ENCODE results near the gene ITGA5. TPM values are rescaled to one million over a fixed set of nuclear protein-coding genes. Genes with fewer than 3 reads are reported as not detected.

ITGA5 gene
- total and polyA plus RNA-seq, 4 experiments from 2014 or later, result 28.8 to 162 (median 111) TPM

DNA sequence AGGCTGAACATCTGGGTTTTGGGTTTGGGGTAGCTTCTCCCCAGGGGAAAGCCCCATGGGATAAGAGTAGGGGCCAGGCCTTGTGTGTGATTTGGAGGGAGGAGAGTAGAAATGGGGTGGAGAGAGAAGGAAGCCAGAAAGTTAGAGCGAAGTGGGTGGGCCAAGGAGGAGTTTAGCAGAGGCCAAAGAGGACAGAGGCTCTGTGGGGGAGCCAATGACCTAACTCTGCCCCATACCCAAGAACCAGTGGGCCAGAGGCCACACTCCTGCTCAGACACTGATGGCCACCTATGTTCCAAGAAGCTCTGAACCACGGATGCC is 43.8 kb downstream of the ITGA5 start:
- no peak overlapping the region for H3K27ac Mint-ChIP-seq
- no peaks in the 10 kb centered on the region for H3K27me3 Mint-ChIP-seq
- Histone ChIP-seq H3K27ac (ENCODE audit: low read depth, low read length) (no peak overlapping the region), H3K4me3 (ENCODE audit: low read length in 2 of 2) (no peak overlapping the region), H3K4me1 (ENCODE audit: insufficient read depth, low read length) (peaks cover 10% of the 10 kb centered on the region), H3K9me3 (ENCODE audit: control insufficient read depth in 1 of 2, low read length in 2 of 2) (no peaks in the 10 kb centered on the region), H3K27me3 (ENCODE audit: insufficient read depth, low read length) (no peaks in the 10 kb centered on the region), H3K36me3 (ENCODE audit: insufficient read depth, low read length) (no peaks in the 10 kb centered on the region)
- DNase-seq, result no peak
- H3K9me3 Mint-ChIP-seq, result no peaks in the 10 kb centered on the region
- H3K4me1 Mint-ChIP-seq, result peaks cover 5 to 23% (median 10%) of the 10 kb centered on the region in 4 donors
- intact Hi-C loops (cut with micrococcal nuclease), result loop anchor here (5.0 kb wide), 1 partner anchor 368 kb away; the partner anchor contains the start of gene HOXC8
- ChIA-PET POLR2A (ENCODE audit: partially characterized antibody) (no interaction called here), CTCF (ENCODE audit: partially characterized antibody) (interaction anchor here (1.5 to 1.9 kb wide), 2 partner anchors 38 to 81 kb away, joined by 4 to 6 read pairs; no protein-coding TSS in a partner anchor)
- H3K4me3 Mint-ChIP-seq, result no peak overlapping the region
- no peaks in the 10 kb centered on the region for H3K36me3 Mint-ChIP-seq

- Histone ChIP-seq H3K36me3 (ENCODE audit: insufficient read depth, low read length) (no peaks in the 10 kb centered on the region), H3K27me3 (ENCODE audit: insufficient read depth, low read length) (no peaks in the 10 kb centered on the region), H3K4me1 (ENCODE audit: insufficient read depth, low read length) (peaks cover 10% of the 10 kb centered on the region), H3K27ac (ENCODE audit: low read depth, low read length) (no peak overlapping the region), H3K9me3 (ENCODE audit: control insufficient read depth in 1 of 2, low read length in 2 of 2) (no peaks in the 10 kb centered on the region), H3K4me3 (ENCODE audit: low read length in 2 of 2) (no peak overlapping the region)
- CTCF ChIA-PET (ENCODE audit: partially characterized antibody), result interaction anchor here (1.1 to 1.9 kb wide), 4 partner anchors 38 to 124 kb away, joined by 3 to 6 read pairs (median 4); no protein-coding TSS in a partner anchor
- peak in 1 of 5 donors; percentile 19 for DNase-seq
- Mint-ChIP-seq H3K4me3 (no peak overlapping the region), H3K4me1 (peaks cover 4 to 21% (median 8%) of the 10 kb centered on the region in 4 donors), H3K27ac (no peak overlapping the region), H3K36me3 (no peaks in the 10 kb centered on the region), H3K9me3 (no peaks in the 10 kb centered on the region), H3K27me3 (no peaks in the 10 kb centered on the region)
- POLR2A ChIA-PET (ENCODE audit: partially characterized antibody), result no interaction called here
- intact Hi-C loops (cut with micrococcal nuclease), result loop anchor here (5.0 kb wide), 1 partner anchor 367 kb away; the partner anchor contains the start of gene HOXC8
These were observed 44.4 kb downstream of the ITGA5 start for GRCh38 chr12:54374562-54375258.

- no peak overlapping the region for H3K4me3 ChIP-seq (ENCODE audit: low read length in 2 of 2)
- intact Hi-C loops (cut with micrococcal nuclease), result no loop called here
- Mint-ChIP-seq H3K27me3 (no peaks in the 10 kb centered on the region), H3K9me3 (no peaks in the 10 kb centered on the region), H3K4me1 (peaks cover 3 to 23% (median 10%) of the 10 kb centered on the region in 4 donors), H3K36me3 (no peaks in the 10 kb centered on the region), H3K4me3 (no peak overlapping the region), H3K27ac (peak overlapping the region in 1 of 7 donors; percentile 22)
- POLR2A ChIA-PET (ENCODE audit: partially characterized antibody), result interaction anchor here (0.6 kb wide), 1 partner anchor 158 kb away, joined by 4 read pairs; no protein-coding TSS in a partner anchor
- H3K27ac ChIP-seq (ENCODE audit: low read depth, low read length), result no peak overlapping the region
- CTCF ChIA-PET (ENCODE audit: partially characterized antibody), result interaction anchor here (0.8 to 1.9 kb wide), 7 partner anchors 26 to 160 kb away, joined by 3 to 6 read pairs (median 3); no protein-coding TSS in a partner anchor
- peaks cover 12% of the 10 kb centered on the region for H3K4me1 ChIP-seq (ENCODE audit: insufficient read depth, low read length)
- DNase-seq, result peak in 1 of 5 donors; percentile 30
- H3K27me3 ChIP-seq (ENCODE audit: insufficient read depth, low read length), result no peaks in the 10 kb centered on the region
- no peaks in the 10 kb centered on the region for H3K36me3 ChIP-seq (ENCODE audit: insufficient read depth, low read length)
- no peaks in the 10 kb centered on the region for H3K9me3 ChIP-seq (ENCODE audit: control insufficient read depth in 1 of 2, low read length in 2 of 2)
These were observed 45.2 kb downstream of the ITGA5 start for GRCh38 chr12:54373649-54374561.

DNA sequence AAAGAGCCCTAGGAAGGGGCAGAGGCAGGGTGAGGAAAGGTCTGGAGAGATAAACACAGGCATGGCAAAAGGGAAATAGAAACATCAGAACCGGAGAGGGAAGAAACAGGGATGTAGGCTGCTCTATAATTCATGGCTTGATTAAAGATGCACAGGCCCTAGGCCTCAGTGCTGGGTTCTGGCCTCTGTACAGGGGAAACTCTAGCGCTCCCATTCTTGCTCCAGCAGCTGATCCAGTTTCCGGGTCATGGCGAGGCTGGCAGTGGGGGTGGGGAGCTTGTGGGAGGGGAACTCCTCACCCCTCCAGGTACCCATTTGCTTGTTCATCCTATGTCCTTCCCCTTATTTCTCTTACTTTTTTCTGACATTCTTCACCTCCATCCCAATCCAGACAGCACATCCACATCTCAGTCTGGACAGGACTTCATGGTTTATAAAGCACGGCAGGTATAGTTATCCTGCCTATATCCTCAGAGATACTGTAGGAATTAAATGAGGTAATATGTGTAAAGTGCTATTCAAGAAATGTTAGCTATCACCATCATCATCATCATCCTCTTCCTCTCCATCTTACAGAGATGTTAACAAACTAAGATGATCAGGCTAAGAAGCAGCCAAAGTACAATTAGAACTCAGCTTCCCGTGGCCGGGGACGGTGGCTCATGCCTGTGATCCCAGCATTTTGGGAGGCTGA is 46.8 kb downstream of the ITGA5 start:
- Mint-ChIP-seq H3K4me3 (peak overlapping the region in 2 of 8 donors; percentile 34 to 56), H3K4me1 (peaks cover 13 to 36% (median 20%) of the 10 kb centered on the region in 4 donors), H3K36me3 (no peaks in the 10 kb centered on the region), H3K9me3 (no peaks in the 10 kb centered on the region), H3K27me3 (no peaks in the 10 kb centered on the region), H3K27ac (peak overlapping the region in 5 of 7 donors; percentile 57 to 91 (median 74))
- Histone ChIP-seq H3K27ac (ENCODE audit: low read depth, low read length) (no peak overlapping the region), H3K4me3 (ENCODE audit: low read length in 2 of 2) (no peak overlapping the region), H3K36me3 (ENCODE audit: insufficient read depth, low read length) (no peaks in the 10 kb centered on the region), H3K4me1 (ENCODE audit: insufficient read depth, low read length) (peaks cover 23% of the 10 kb centered on the region), H3K27me3 (ENCODE audit: insufficient read depth, low read length) (no peaks in the 10 kb centered on the region), H3K9me3 (ENCODE audit: control insufficient read depth in 1 of 2, low read length in 2 of 2) (no peaks in the 10 kb centered on the region)
- POLR2A ChIA-PET (ENCODE audit: partially characterized antibody), result no interaction called here
- intact Hi-C loops (cut with micrococcal nuclease), result no loop called here
- peak in 1 of 5 donors; percentile 37 for DNase-seq
- CTCF ChIA-PET (ENCODE audit: partially characterized antibody), result interaction anchor here (1.2 to 3.4 kb wide), 7 partner anchors 9 to 157 kb away, joined by 3 to 41 read pairs (median 9); no protein-coding TSS in a partner anchor

GRCh38 chr12:54371328-54372112 is 47.5 kb downstream of the ITGA5 start:
- Histone ChIP-seq H3K4me3 (ENCODE audit: low read length in 2 of 2) (no peak overlapping the region), H3K27me3 (ENCODE audit: insufficient read depth, low read length) (no peaks in the 10 kb centered on the region), H3K4me1 (ENCODE audit: insufficient read depth, low read length) (peaks cover 23% of the 10 kb centered on the region), H3K36me3 (ENCODE audit: insufficient read depth, low read length) (no peaks in the 10 kb centered on the region), H3K27ac (ENCODE audit: low read depth, low read length) (no peak overlapping the region), H3K9me3 (ENCODE audit: control insufficient read depth in 1 of 2, low read length in 2 of 2) (no peaks in the 10 kb centered on the region)
- peak overlapping the region in 6 of 7 donors; percentile 2 to 91 (median 66) for H3K27ac Mint-ChIP-seq
- H3K4me3 Mint-ChIP-seq, result peak overlapping the region in 2 of 8 donors; percentile 34 to 56
- intact Hi-C loops (cut with micrococcal nuclease), result no loop called here
- H3K27me3 Mint-ChIP-seq, result peaks cover 0 to 3% of the 10 kb centered on the region in 2 donors
- H3K9me3 Mint-ChIP-seq, result no peaks in the 10 kb centered on the region
- CTCF ChIA-PET (ENCODE audit: partially characterized antibody), result interaction anchor here (0.8 to 3.4 kb wide), 14 partner anchors 9 to 157 kb away, joined by 3 to 41 read pairs (median 4); no protein-coding TSS in a partner anchor
- POLR2A ChIA-PET (ENCODE audit: partially characterized antibody), result interaction anchor here (1.2 to 1.4 kb wide), 3 partner anchors 8 to 155 kb away, joined by 3 to 6 read pairs (median 4); partner anchors contain the start of genes CBX5 and HNRNPA1
- H3K36me3 Mint-ChIP-seq, result no peaks in the 10 kb centered on the region
- peak in 1 of 5 donors; percentile 21 for DNase-seq
- peaks cover 13 to 42% (median 21%) of the 10 kb centered on the region in 4 donors for H3K4me1 Mint-ChIP-seq

GRCh38 chr12:54370171-54370730 is 48.8 kb downstream of the ITGA5 start:
- intact Hi-C loops (cut with micrococcal nuclease), result no loop called here
- Histone ChIP-seq H3K4me1 (ENCODE audit: insufficient read depth, low read length) (peaks cover 23% of the 10 kb centered on the region), H3K27ac (ENCODE audit: low read depth, low read length) (no peak overlapping the region), H3K27me3 (ENCODE audit: insufficient read depth, low read length) (no peaks in the 10 kb centered on the region), H3K36me3 (ENCODE audit: insufficient read depth, low read length) (no peaks in the 10 kb centered on the region), H3K4me3 (ENCODE audit: low read length in 2 of 2) (no peak overlapping the region), H3K9me3 (ENCODE audit: control insufficient read depth in 1 of 2, low read length in 2 of 2) (no peaks in the 10 kb centered on the region)
- Mint-ChIP-seq H3K27me3 (peaks cover 0 to 3% of the 10 kb centered on the region in 2 donors), H3K27ac (no peak overlapping the region), H3K4me3 (peak overlapping the region in 2 of 8 donors; percentile 20 to 68), H3K4me1 (peaks cover 13 to 42% (median 21%) of the 10 kb centered on the region in 4 donors), H3K36me3 (no peaks in the 10 kb centered on the region), H3K9me3 (no peaks in the 10 kb centered on the region)
- ChIA-PET POLR2A (ENCODE audit: partially characterized antibody) (interaction anchor here (1.4 kb wide), 2 partner anchors 9 to 90 kb away, joined by 4 to 6 read pairs; partner anchors contain the start of genes CBX5 and HNRNPA1), CTCF (ENCODE audit: partially characterized antibody) (interaction anchor here (0.8 to 3.4 kb wide), 15 partner anchors 11 to 157 kb away, joined by 3 to 41 read pairs (median 4); partner anchors contain the start of gene COPZ1)
- DNase-seq, result no peak
